ENCODE measurements around the gene CXXC4. TPM values are rescaled to one million over a fixed set of nuclear protein-coding genes. Genes with fewer than 3 reads are reported as not detected.

The CXXC4 gene
- 5.1 TPM for total RNA-seq
- polyA plus RNA-seq: 0.58 TPM

GRCh38 chr4:104494822-104495559 is at the start of gene CXXC4:
CXXC4 (minus strand) TSS chr4:104494894; CDS start chr4:104491802, 3,092 bp downstream.
- Histone ChIP-seq H3K27ac (ENCODE audit: low read depth) (peak within 1 kb of the TSS; percentile 41), H3K4me1 (ENCODE audit: insufficient read depth) (no peaks in the 10 kb centered on the region), H3K36me3 (ENCODE audit: insufficient read depth) (no peaks in the 10 kb centered on the region), H3K4me3 (ENCODE audit: low read depth, low read length) (peak within 1 kb of the TSS; percentile 38)
- peak; percentile 75 for DNase-seq (ENCODE audit: extremely low spot score)
- WGBS: under 1% methylated on average over 40 of the region's 42 CpGs

- 75% methylated on average over 1 of the region's 1 CpG for WGBS
- DNase-seq (ENCODE audit: extremely low spot score): no peak
- Histone ChIP-seq H3K4me1 (ENCODE audit: insufficient read depth) (no peaks in the 10 kb centered on the region), H3K27ac (ENCODE audit: low read depth) (no peak overlapping the region), H3K36me3 (ENCODE audit: insufficient read depth) (no peaks in the 10 kb centered on the region), H3K4me3 (ENCODE audit: low read depth, low read length) (no peak overlapping the region)
These were observed 38.5 kb upstream of the CXXC4 start for GRCh38 chr4:104533156-104533555.

- 73% methylated on average over 2 of the region's 2 CpGs for WGBS
- Histone ChIP-seq H3K27ac (ENCODE audit: low read depth) (no peak overlapping the region), H3K4me1 (ENCODE audit: insufficient read depth) (no peaks in the 10 kb centered on the region), H3K36me3 (ENCODE audit: insufficient read depth) (no peaks in the 10 kb centered on the region), H3K4me3 (ENCODE audit: low read depth, low read length) (no peak overlapping the region)
- no peak for DNase-seq (ENCODE audit: extremely low spot score)
These were observed 38.0 kb upstream of the CXXC4 start for GRCh38 chr4:104532677-104533076.

- Histone ChIP-seq H3K36me3 (ENCODE audit: insufficient read depth) (no peaks in the 10 kb centered on the region), H3K4me1 (ENCODE audit: insufficient read depth) (no peaks in the 10 kb centered on the region), H3K4me3 (ENCODE audit: low read depth, low read length) (no peak overlapping the region), H3K27ac (ENCODE audit: low read depth) (no peak overlapping the region)
- 10% methylated on average over 1 of the region's 1 CpG for WGBS
- no peak for DNase-seq (ENCODE audit: extremely low spot score)
These were observed 36.7 kb upstream of the CXXC4 start for GRCh38 chr4:104531390-104531789.

- 90% methylated on average over 2 of the region's 2 CpGs for WGBS
These were observed 35.7 kb upstream of the CXXC4 start for GRCh38 chr4:104530426-104530825.

GRCh38 chr4:104524591-104524990 is 29.9 kb upstream of the CXXC4 start:
- DNase-seq (ENCODE audit: extremely low spot score): no peak
- H3K36me3 ChIP-seq (ENCODE audit: insufficient read depth): no peaks in the 10 kb centered on the region
- no peaks in the 10 kb centered on the region for H3K4me1 ChIP-seq (ENCODE audit: insufficient read depth)
- H3K27ac ChIP-seq (ENCODE audit: low read depth): no peak overlapping the region
- WGBS: 90% methylated on average over 1 of the region's 1 CpG
- H3K4me3 ChIP-seq (ENCODE audit: low read depth, low read length): no peak overlapping the region

More at GRCh38 chr4:104530426-104530825, 35.7 kb upstream of the CXXC4 start:
- no peak for DNase-seq (ENCODE audit: extremely low spot score)
- H3K27ac ChIP-seq (ENCODE audit: low read depth): no peak overlapping the region
- no peaks in the 10 kb centered on the region for H3K4me1 ChIP-seq (ENCODE audit: insufficient read depth)
- H3K36me3 ChIP-seq (ENCODE audit: insufficient read depth): no peaks in the 10 kb centered on the region
- no peak overlapping the region for H3K4me3 ChIP-seq (ENCODE audit: low read depth, low read length)

GRCh38 chr4:104524026-104524425 is 29.3 kb upstream of the CXXC4 start:
- Histone ChIP-seq H3K36me3 (ENCODE audit: insufficient read depth) (no peaks in the 10 kb centered on the region), H3K4me3 (ENCODE audit: low read depth, low read length) (no peak overlapping the region), H3K4me1 (ENCODE audit: insufficient read depth) (no peaks in the 10 kb centered on the region), H3K27ac (ENCODE audit: low read depth) (no peak overlapping the region)
- DNase-seq (ENCODE audit: extremely low spot score): no peak
- 27% methylated on average over 2 of the region's 2 CpGs for WGBS

GRCh38 chr4:104519588-104519987 is 24.9 kb upstream of the CXXC4 start:
- no peak overlapping the region for H3K27ac ChIP-seq (ENCODE audit: low read depth)
- H3K4me3 ChIP-seq (ENCODE audit: low read depth, low read length): no peak overlapping the region
- no peak for DNase-seq (ENCODE audit: extremely low spot score)
- H3K36me3 ChIP-seq (ENCODE audit: insufficient read depth): no peaks in the 10 kb centered on the region
- H3K4me1 ChIP-seq (ENCODE audit: insufficient read depth): no peaks in the 10 kb centered on the region

GRCh38 chr4:104516884-104517283 is 22.2 kb upstream of the CXXC4 start:
- Histone ChIP-seq H3K36me3 (ENCODE audit: insufficient read depth) (no peaks in the 10 kb centered on the region), H3K27ac (ENCODE audit: low read depth) (no peak overlapping the region), H3K4me3 (ENCODE audit: low read depth, low read length) (no peak overlapping the region), H3K4me1 (ENCODE audit: insufficient read depth) (no peaks in the 10 kb centered on the region)
- no peak for DNase-seq (ENCODE audit: extremely low spot score)

- no peak for DNase-seq (ENCODE audit: extremely low spot score)
- Histone ChIP-seq H3K4me1 (ENCODE audit: insufficient read depth) (no peaks in the 10 kb centered on the region), H3K4me3 (ENCODE audit: low read depth, low read length) (no peak overlapping the region), H3K27ac (ENCODE audit: low read depth) (no peak overlapping the region), H3K36me3 (ENCODE audit: insufficient read depth) (no peaks in the 10 kb centered on the region)
- 77% methylated on average over 1 of the region's 1 CpG for WGBS
These were observed 13.5 kb upstream of the CXXC4 start for GRCh38 chr4:104508224-104508623.

- no peaks in the 10 kb centered on the region for H3K4me1 ChIP-seq (ENCODE audit: insufficient read depth)
- H3K36me3 ChIP-seq (ENCODE audit: insufficient read depth): no peaks in the 10 kb centered on the region
- H3K27ac ChIP-seq (ENCODE audit: low read depth): no peak overlapping the region
- WGBS: 47% methylated on average over 1 of the region's 1 CpG
- no peak overlapping the region for H3K4me3 ChIP-seq (ENCODE audit: low read depth, low read length)
- DNase-seq (ENCODE audit: extremely low spot score): no peak
These were observed 12.4 kb upstream of the CXXC4 start for GRCh38 chr4:104507112-104507511.

GRCh38 chr4:104504536-104504935 is 9.8 kb upstream of the CXXC4 start:
- no peak for DNase-seq (ENCODE audit: extremely low spot score)
- H3K27ac ChIP-seq (ENCODE audit: low read depth): no peak overlapping the region
- 55% methylated on average over 2 of the region's 2 CpGs for whole genome bisulfite sequencing
- no peak overlapping the region for H3K4me3 ChIP-seq (ENCODE audit: low read depth, low read length)
- H3K4me1 ChIP-seq (ENCODE audit: insufficient read depth): no peaks in the 10 kb centered on the region
- no peaks in the 10 kb centered on the region for H3K36me3 ChIP-seq (ENCODE audit: insufficient read depth)

GRCh38 chr4:104502471-104502870 is 7.8 kb upstream of the CXXC4 start:
- no peak for DNase-seq (ENCODE audit: extremely low spot score)
- H3K36me3 ChIP-seq (ENCODE audit: insufficient read depth): no peaks in the 10 kb centered on the region
- H3K4me3 ChIP-seq (ENCODE audit: low read depth, low read length): no peak overlapping the region
- WGBS: 79% methylated on average over 2 of the region's 2 CpGs
- H3K27ac ChIP-seq (ENCODE audit: low read depth): no peak overlapping the region
- H3K4me1 ChIP-seq (ENCODE audit: insufficient read depth): no peaks in the 10 kb centered on the region

- WGBS: 46% methylated on average over 3 of the region's 3 CpGs
- no peak overlapping the region for H3K4me3 ChIP-seq (ENCODE audit: low read depth, low read length)
- no peaks in the 10 kb centered on the region for H3K36me3 ChIP-seq (ENCODE audit: insufficient read depth)
- H3K27ac ChIP-seq (ENCODE audit: low read depth): no peak overlapping the region
- no peaks in the 10 kb centered on the region for H3K4me1 ChIP-seq (ENCODE audit: insufficient read depth)
- DNase-seq (ENCODE audit: extremely low spot score): no peak
These were observed 6.6 kb upstream of the CXXC4 start for GRCh38 chr4:104501290-104501689.

- WGBS: 71% methylated on average over 5 of the region's 5 CpGs
- no peaks in the 10 kb centered on the region for H3K4me1 ChIP-seq (ENCODE audit: insufficient read depth)
- H3K4me3 ChIP-seq (ENCODE audit: low read depth, low read length): no peak overlapping the region
- no peaks in the 10 kb centered on the region for H3K36me3 ChIP-seq (ENCODE audit: insufficient read depth)
- H3K27ac ChIP-seq (ENCODE audit: low read depth): no peak overlapping the region
- DNase-seq (ENCODE audit: extremely low spot score): no peak
These were observed 5.7 kb upstream of the CXXC4 start for GRCh38 chr4:104500442-104500841.

All from urinary bladder (tissue), 4 donors.